Activated CD8-positive, alpha-beta memory T cell treated with anti-CD3 and anti-CD28 coated beads, Interleukin-2, amount 10 ng/mL, durations not matched to agents 7 days and 5 days (primary cell): ENCODE results near the gene SIGLEC10. TPM values are rescaled to one million over a fixed set of nuclear protein-coding genes. Genes with fewer than 3 reads are reported as not detected.
"Not testable (repeated sequence)": the region's sequence is repeated elsewhere in the genome, so short reads cannot be mapped to it uniquely, and the experiment has no call there.

Experiments used
- ATAC-seq: fragments of 150-1000 bp; cut with Tn5 transposase; one replicate; pipeline ENCODE4 v1.10.0; 2021; ENCODE audit warnings: moderate library complexity
- CTCF ChIA-PET: fragments of 350-600 bp; sonication (Branson Sonifier 250); formaldehyde crosslinking; loops from one replicate; lab custom pipeline; 2021; ENCODE audit warnings: antibody characterized with exemption; lab: Charles Lee
- DNase-seq: peaks from one replicate; pipeline ENCODE4 v3.0.0-alpha.2; 2020
- H3K27ac Mint-ChIP-seq: one replicate; pipeline ENCODE4 v1.8.0; 2021; ENCODE audit warnings: mild to moderate bottlenecking, mixed read lengths
- H3K27me3 Mint-ChIP-seq: one replicate; pipeline ENCODE4 v1.8.0; 2021; ENCODE audit warnings: mixed read lengths
- H3K36me3 Mint-ChIP-seq: one replicate; pipeline ENCODE4 v1.8.0; 2021; ENCODE audit warnings: mild to moderate bottlenecking, mixed read lengths
- H3K4me1 Mint-ChIP-seq: one replicate; pipeline ENCODE4 v1.8.0; 2021; ENCODE audit warnings: mixed read lengths
- H3K4me3 Mint-ChIP-seq: one replicate; pipeline ENCODE4 v1.8.0; 2021; ENCODE audit warnings: mild to moderate bottlenecking, moderate library complexity, mixed read lengths
- H3K9me3 Mint-ChIP-seq: one replicate; pipeline ENCODE4 v1.8.0; 2022; ENCODE audit warnings: low read depth, mixed read lengths
- total RNA-seq, 2 experiments: library from RNA; stranded (reverse); gene quantifications; one replicate each; pipeline ENCODE4 v1.2.3, GENCODE V29; 2021

SIGLEC10 gene
- total RNA-seq, 2 experiments from 2014 or later = 1.4 to 2.1 TPM

- Mint-ChIP-seq H3K9me3 (peaks cover 11% of the 10 kb centered on the region), H3K4me3 (no peak overlapping the region), H3K36me3 (peaks cover 24% of the 10 kb centered on the region), H3K4me1 (peaks cover 8% of the 10 kb centered on the region), H3K27ac (no peak overlapping the region), H3K27me3 (no peaks in the 10 kb centered on the region)
- ATAC-seq (no peak), DNase-seq (no peak)
- CTCF ChIA-PET = interaction anchor here (1.7 to 4.6 kb wide), 2 partner anchors 16 to 19 kb away, joined by 4 to 18 read pairs; no protein-coding TSS in a partner anchor
Observed at GRCh38 chr19:51402117-51402516, 15.3 kb downstream of the SIGLEC10 start.

DNA sequence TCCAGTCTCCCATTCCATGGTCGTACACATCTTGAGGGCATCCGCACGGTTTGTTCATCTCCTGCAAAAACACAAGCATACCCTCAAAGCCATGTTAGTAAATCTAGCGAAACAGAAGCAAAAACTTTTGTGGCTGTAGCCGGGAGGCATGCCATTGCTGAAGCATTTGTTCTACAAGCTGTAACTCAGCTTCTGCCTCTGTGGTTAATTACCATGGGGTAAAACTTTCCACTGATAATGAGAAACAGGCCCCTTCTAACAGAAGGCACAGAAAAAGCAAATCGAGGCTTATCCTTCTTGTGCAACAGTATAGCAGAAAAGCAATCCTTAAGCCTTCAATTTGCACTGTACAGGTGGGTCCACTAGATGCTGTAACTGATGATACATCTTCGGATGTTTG is 17.5 kb downstream of the SIGLEC10 start:
- H3K4me1 Mint-ChIP-seq = peaks cover 26% of the 10 kb centered on the region
- DNase-seq, H3K27ac Mint-ChIP-seq, ATAC-seq, H3K4me3 Mint-ChIP-seq, H3K27me3 Mint-ChIP-seq: not testable (repeated sequence)
- H3K36me3 Mint-ChIP-seq = peaks cover 27% of the 10 kb centered on the region
- CTCF ChIA-PET = interaction anchor here (0.7 to 7.7 kb wide), 4 partner anchors 8 to 39 kb away, joined by 3 to 97 read pairs (median 13); partner anchors contain the start of genes CLDND2 and NKG7
- peaks cover 11% of the 10 kb centered on the region for H3K9me3 Mint-ChIP-seq

DNA sequence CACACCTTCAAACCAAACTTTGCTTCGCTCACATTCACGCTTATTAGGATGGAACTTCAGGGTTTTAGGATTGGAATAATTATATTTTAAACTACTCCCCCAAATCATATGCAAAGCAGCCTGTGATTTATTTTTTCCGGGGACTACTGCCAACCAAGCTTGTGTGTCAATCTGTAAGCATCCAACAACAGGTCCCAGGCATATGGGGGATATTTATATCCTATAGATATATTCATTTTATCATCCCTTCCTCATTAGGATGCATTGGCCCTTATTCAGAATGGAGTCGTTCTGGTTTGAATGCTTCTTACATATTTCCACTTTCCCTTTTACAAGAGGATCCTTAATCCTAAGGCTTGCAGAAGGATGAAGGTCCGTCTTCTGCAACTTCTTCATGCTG is 18.2 kb downstream of the SIGLEC10 start:
- CTCF ChIA-PET = interaction anchor here (0.7 to 7.7 kb wide), 11 partner anchors 9 to 258 kb away, joined by 3 to 97 read pairs (median 7); partner anchors contain the start of genes CLDND2, LIM2 and NKG7
- Mint-ChIP-seq H3K36me3 (peaks cover 26% of the 10 kb centered on the region), H3K27me3 (no peaks in the 10 kb centered on the region), H3K27ac (no peak overlapping the region), H3K4me3 (no peak overlapping the region), H3K4me1 (peaks cover 27% of the 10 kb centered on the region), H3K9me3 (peaks cover 11% of the 10 kb centered on the region)
- ATAC-seq (no peak), DNase-seq (no peak)

GRCh38 chr19:51398096-51398704 is 19.2 kb downstream of the SIGLEC10 start:
- Mint-ChIP-seq H3K4me1 (peaks cover 33% of the 10 kb centered on the region), H3K9me3 (peaks cover 9% of the 10 kb centered on the region), H3K4me3 (no peak overlapping the region), H3K27ac (no peak overlapping the region), H3K27me3 (no peaks in the 10 kb centered on the region), H3K36me3 (peaks cover 19% of the 10 kb centered on the region)
- DNase-seq = no peak
- CTCF ChIA-PET = interaction anchor here (0.6 to 7.7 kb wide), 14 partner anchors 9 to 259 kb away, joined by 3 to 97 read pairs (median 6); partner anchors contain the start of genes CLDND2, LIM2, NKG7 and SIGLEC10
- ATAC-seq = no peak

- not testable (repeated sequence) for H3K27ac Mint-ChIP-seq, ATAC-seq, H3K9me3 Mint-ChIP-seq, DNase-seq, H3K4me3 Mint-ChIP-seq, H3K27me3 Mint-ChIP-seq
- Mint-ChIP-seq H3K36me3 (peaks cover 12% of the 10 kb centered on the region), H3K4me1 (peaks cover 37% of the 10 kb centered on the region)
- CTCF ChIA-PET = interaction anchor here (0.6 to 7.7 kb wide), 12 partner anchors 10 to 260 kb away, joined by 3 to 97 read pairs (median 9); partner anchors contain the start of genes CLDND2, LIM2, NKG7 and SIGLEC10
Observed at GRCh38 chr19:51397453-51397852, 20.0 kb downstream of the SIGLEC10 start.

GRCh38 chr19:51396175-51396574 is 21.3 kb downstream of the SIGLEC10 start:
- no peak for ATAC-seq
- Mint-ChIP-seq H3K4me1 (peaks cover 42% of the 10 kb centered on the region), H3K27me3 (no peaks in the 10 kb centered on the region), H3K36me3 (peaks cover 3% of the 10 kb centered on the region), H3K9me3 (no peaks in the 10 kb centered on the region), H3K27ac (peak overlapping the region; percentile 100), H3K4me3 (peak overlapping the region; percentile 94)
- DNase-seq = no peak
- CTCF ChIA-PET = interaction anchor here (0.9 to 7.7 kb wide), 11 partner anchors 11 to 237 kb away, joined by 3 to 97 read pairs (median 13); partner anchors contain the start of genes CLDND2, NKG7 and VSIG10L

DNA sequence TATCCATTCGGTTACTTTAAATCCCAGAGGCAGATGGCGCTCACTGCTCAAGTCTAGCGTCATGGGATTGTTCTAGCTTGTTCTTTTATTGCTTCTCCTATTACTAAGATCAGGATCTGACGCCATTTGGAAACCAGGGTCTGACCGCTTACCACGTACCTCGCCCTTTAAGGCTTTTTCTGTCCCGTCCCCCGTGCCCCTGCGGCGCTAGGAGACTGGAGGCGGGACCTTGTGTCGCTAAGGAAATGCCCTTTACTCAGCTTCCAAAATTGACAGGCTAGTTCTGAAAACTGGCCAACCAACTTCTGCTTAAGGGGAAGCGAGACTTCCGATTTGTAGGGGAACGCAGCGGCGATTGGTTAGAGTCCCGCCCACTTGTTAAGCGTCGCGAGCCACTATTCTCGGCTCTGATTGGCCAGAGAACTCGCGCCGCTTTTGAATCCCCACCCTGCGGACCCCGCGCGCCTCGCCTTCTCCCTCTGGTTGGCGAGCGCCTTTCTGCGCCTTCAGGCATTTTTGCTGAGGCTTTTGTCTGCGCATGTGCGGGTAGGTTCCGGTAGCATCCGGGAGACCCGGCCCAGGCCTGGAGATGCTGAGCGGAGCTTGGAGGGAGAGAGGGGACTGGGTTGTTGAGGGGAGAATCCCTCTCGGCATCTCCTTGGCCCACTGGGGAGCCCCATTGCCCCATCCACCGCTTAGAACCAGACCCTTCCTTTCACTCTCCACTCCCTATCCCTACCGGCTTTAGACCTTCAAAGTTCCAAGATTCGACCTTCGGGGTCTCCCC is 23.2 kb downstream of the SIGLEC10 start:
- Mint-ChIP-seq H3K36me3 (peaks cover 3% of the 10 kb centered on the region), H3K4me1 (peaks cover 47% of the 10 kb centered on the region), H3K9me3 (no peaks in the 10 kb centered on the region), H3K27ac (peak overlapping the region; percentile 100), H3K27me3 (no peaks in the 10 kb centered on the region), H3K4me3 (peak overlapping the region; percentile 94)
- CTCF ChIA-PET = interaction anchor here (0.6 to 7.7 kb wide), 17 partner anchors 9 to 831 kb away, joined by 3 to 97 read pairs (median 7); partner anchors contain the start of genes CLDND2, NKG7 and SIGLEC10
- DNase-seq (peak; percentile 99), ATAC-seq (peak; percentile 86)

- DNase-seq (no peak), ATAC-seq (no peak)
- Mint-ChIP-seq H3K36me3 (peaks cover 3% of the 10 kb centered on the region), H3K27ac (peak overlapping the region; percentile 75), H3K27me3 (no peaks in the 10 kb centered on the region), H3K9me3 (no peaks in the 10 kb centered on the region), H3K4me3 (peak overlapping the region; percentile 18), H3K4me1 (peaks cover 45% of the 10 kb centered on the region)
- CTCF ChIA-PET = interaction anchor here (1.4 to 5.9 kb wide), 2 partner anchors 16 to 22 kb away, joined by 5 to 32 read pairs; no protein-coding TSS in a partner anchor
Observed at GRCh38 chr19:51392701-51393100, 24.7 kb downstream of the SIGLEC10 start.

GRCh38 chr19:51391073-51391611 is 26.3 kb downstream of the SIGLEC10 start:
- no peaks in the 10 kb centered on the region for H3K27me3 Mint-ChIP-seq
- peaks cover 2% of the 10 kb centered on the region for H3K36me3 Mint-ChIP-seq
- no peaks in the 10 kb centered on the region for H3K9me3 Mint-ChIP-seq
- peaks cover 41% of the 10 kb centered on the region for H3K4me1 Mint-ChIP-seq
- H3K4me3 Mint-ChIP-seq = no peak overlapping the region
- H3K27ac Mint-ChIP-seq = peak overlapping the region; percentile 58
- no peak for ATAC-seq
- no peak for DNase-seq
- CTCF ChIA-PET = interaction anchor here (0.7 to 2.1 kb wide), 3 partner anchors 10 to 19 kb away, joined by 3 to 5 read pairs (median 3); partner anchors contain the start of gene NKG7

DNA sequence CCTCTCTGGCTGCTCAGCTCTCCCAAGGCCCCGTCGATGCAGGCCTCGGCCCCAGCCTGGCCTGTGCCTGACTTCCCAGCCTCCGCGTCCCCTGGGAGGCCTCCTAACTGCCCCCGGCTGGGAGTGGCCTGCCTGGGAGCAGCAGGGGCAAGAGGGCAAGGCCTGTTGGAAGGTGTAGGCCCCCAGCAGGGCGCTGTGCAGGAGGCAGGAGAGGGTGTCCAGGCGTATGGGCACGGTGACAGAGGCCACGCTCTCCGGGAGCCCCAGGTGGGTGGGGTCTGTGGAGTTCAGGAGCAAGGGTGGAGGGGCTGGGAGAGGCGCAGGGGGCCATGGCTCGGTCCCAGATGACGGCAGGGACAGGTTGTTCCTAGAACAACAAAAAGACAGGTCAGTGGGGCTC is 28.3 kb downstream of the SIGLEC10 start:
- H3K4me1 Mint-ChIP-seq = peaks cover 31% of the 10 kb centered on the region
- H3K36me3 Mint-ChIP-seq = no peaks in the 10 kb centered on the region
- DNase-seq = no peak
- no peaks in the 10 kb centered on the region for H3K27me3 Mint-ChIP-seq
- no peak overlapping the region for H3K27ac Mint-ChIP-seq
- H3K4me3 Mint-ChIP-seq = no peak overlapping the region
- ATAC-seq = no peak
- CTCF ChIA-PET = interaction anchor here (0.8 to 2.1 kb wide), 3 partner anchors 12 to 21 kb away, joined by 3 to 5 read pairs (median 3); partner anchors contain the start of gene NKG7
- no peaks in the 10 kb centered on the region for H3K9me3 Mint-ChIP-seq

DNA sequence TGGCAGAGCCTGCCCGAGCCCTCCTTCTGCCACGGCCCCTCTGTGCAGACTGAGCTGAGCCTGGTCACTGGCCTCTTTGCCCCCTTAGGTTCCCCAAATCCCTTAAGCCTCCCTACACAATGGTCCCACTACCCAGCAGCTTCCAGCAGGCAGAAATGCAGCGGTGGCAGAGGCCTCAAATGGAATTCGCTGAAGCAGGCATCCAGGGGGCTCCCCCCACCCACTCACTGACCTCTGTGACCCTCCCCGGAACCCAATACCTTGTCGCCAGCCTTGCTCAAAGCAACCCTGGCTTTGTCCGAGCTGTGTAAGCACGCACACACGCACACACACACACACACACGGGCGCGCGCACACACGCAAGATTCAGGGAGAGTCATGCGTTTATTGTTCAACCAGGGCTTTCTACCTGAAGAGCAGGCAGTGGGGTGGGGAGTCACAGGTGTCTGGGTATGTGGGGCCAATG is 29.5 kb downstream of the SIGLEC10 start, which contains the start of gene LIM2:
Gene LIM2, minus strand, starts transcription at position 51 of the 466 bp plus-strand sequence. CDS start 531 bp downstream, outside the sequence.
- Mint-ChIP-seq H3K4me3 (peak within 1 kb of the TSS; percentile 10), H3K27me3 (no peaks in the 10 kb centered on the region), H3K9me3 (no peaks in the 10 kb centered on the region), H3K4me1 (peaks cover 25% of the 10 kb centered on the region), H3K36me3 (no peaks in the 10 kb centered on the region), H3K27ac (peak within 1 kb of the TSS; percentile 47)
- CTCF ChIA-PET = interaction anchor here (2.1 kb wide), 1 partner anchor 10 kb away, joined by 7 read pairs; no protein-coding TSS in a partner anchor
- ATAC-seq (no peak), DNase-seq (no peak)

GRCh38 chr19:51386882-51387520 is 30.4 kb downstream of the SIGLEC10 start:
- Mint-ChIP-seq H3K27me3 (no peaks in the 10 kb centered on the region), H3K4me1 (peaks cover 22% of the 10 kb centered on the region), H3K36me3 (peaks cover 3% of the 10 kb centered on the region), H3K4me3 (peak overlapping the region; percentile 10), H3K9me3 (no peaks in the 10 kb centered on the region), H3K27ac (peak overlapping the region; percentile 9)
- no peak for DNase-seq
- CTCF ChIA-PET = interaction anchor here (2.1 kb wide), 1 partner anchor 11 kb away, joined by 7 read pairs; no protein-coding TSS in a partner anchor
- ATAC-seq = peak; percentile 25
